Measurements from ENCODE around the gene APOL2. TPM values are rescaled to one million over a fixed set of nuclear protein-coding genes. Genes with fewer than 3 reads are reported as not detected.
"Not testable (repeated sequence)": the region's sequence is repeated elsewhere in the genome, so short reads cannot be mapped to it uniquely, and the experiment has no call there.

APOL2 gene
- total RNA-seq, 1 experiment from 2014 or later = 23.8 TPM

DNA sequence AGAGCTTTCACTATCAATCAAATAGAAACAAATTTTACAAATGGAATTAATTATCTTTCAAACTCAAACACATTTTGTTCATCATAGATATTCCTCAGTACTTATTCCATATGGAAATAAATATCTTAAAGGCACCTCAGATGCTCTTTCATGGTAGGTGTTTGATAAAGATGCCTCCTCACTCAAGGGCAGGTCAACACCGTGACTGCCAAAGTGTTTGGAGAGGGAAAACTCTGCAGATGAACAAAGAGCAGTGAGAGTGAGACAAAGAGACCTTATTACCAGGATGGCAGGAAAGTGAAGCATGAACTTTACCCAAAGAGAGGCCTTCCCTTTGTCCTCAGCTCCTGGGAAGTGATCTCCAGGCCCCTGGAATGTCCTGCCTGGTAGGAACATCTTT lies 11.0 kb downstream of the APOL2 start:
- peaks cover 34% of the 10 kb centered on the region for H3K36me3 ChIP-seq
- not testable (repeated sequence) for DNase-seq (ENCODE audit: low read depth in 1 of 2, low spot score in 2 of 2)

DNA sequence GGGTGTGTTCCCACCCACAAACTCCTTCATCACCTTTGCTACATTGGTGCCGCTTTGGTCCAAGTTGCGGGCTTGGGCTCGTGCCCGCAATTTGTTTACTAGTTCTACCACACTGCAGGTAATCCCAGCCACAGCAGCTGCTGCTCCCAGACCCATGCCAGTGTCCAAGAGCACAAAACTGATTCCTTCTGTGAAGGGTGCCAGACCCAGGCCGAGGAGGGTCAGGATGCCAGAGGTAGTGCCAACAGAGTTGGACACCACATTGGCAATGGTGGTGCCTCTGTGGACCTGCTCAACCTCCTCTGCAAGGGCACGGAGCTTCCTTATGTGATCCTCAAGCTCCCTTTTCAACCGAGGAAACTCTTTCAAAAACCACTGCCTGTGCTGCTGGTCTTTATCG lies 11.5 kb downstream of the APOL2 start:
- Histone ChIP-seq H3K36me3 (peaks cover 30% of the 10 kb centered on the region), H3K4me3 (no peak overlapping the region), H3K27ac (no peak overlapping the region), H3K4me1 (replicated peaks) (no peaks in the 10 kb centered on the region), H3K9me3 (replicated peaks) (no peaks in the 10 kb centered on the region), H3K27me3 (replicated peaks) (no peaks in the 10 kb centered on the region)
- DNase-seq (ENCODE audit: low read depth in 1 of 2, low spot score in 2 of 2) = no peak

More for the DNA sequence above, 11.0 kb downstream of the APOL2 start:
- not testable (repeated sequence) for H3K27me3 ChIP-seq (replicated peaks); H3K4me1 ChIP-seq (replicated peaks); H3K27ac ChIP-seq; H3K9me3 ChIP-seq (replicated peaks); H3K4me3 ChIP-seq

DNA sequence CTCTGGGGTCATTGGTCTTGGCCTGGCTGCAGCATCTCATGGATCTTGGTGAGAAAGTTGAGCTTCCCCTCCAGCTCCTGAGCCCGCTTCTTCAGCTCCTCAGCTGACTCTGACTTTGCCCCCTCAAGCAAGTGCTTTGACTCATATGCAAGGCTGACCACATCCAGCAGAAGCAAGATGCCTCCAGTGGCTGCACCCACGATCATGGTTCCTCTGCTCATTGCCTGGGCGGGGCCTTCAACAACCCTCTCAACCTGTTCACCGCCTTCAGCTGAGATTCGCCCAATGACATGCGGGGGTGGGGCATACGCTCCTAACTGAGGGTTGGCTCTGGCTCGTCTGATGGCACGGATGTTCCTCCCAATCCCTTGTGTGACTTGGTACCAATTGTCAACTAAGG lies 11.9 kb downstream of the APOL2 start:
- no peaks in the 10 kb centered on the region for H3K4me1 ChIP-seq (replicated peaks)
- peak in 1 of 2 experiments; percentile 36 for DNase-seq (ENCODE audit: low read depth in 1 of 2, low spot score in 2 of 2)
- H3K36me3 ChIP-seq = peaks cover 29% of the 10 kb centered on the region
- no peaks in the 10 kb centered on the region for H3K27me3 ChIP-seq (replicated peaks)
- H3K9me3 ChIP-seq (replicated peaks) = no peaks in the 10 kb centered on the region
- no peak overlapping the region for H3K27ac ChIP-seq
- no peak overlapping the region for H3K4me3 ChIP-seq

GRCh38 chr22:36226189-36226588 lies 13.1 kb downstream of the APOL2 start:
- H3K27ac ChIP-seq = no peak overlapping the region
- H3K4me1 ChIP-seq (replicated peaks) = no peaks in the 10 kb centered on the region
- no peak overlapping the region for H3K4me3 ChIP-seq
- H3K9me3 ChIP-seq (replicated peaks) = no peaks in the 10 kb centered on the region
- peaks cover 17% of the 10 kb centered on the region for H3K36me3 ChIP-seq
- DNase-seq (ENCODE audit: low read depth in 1 of 2, low spot score in 2 of 2) = no peak
- no peaks in the 10 kb centered on the region for H3K27me3 ChIP-seq (replicated peaks)

GRCh38 chr22:36225333-36225922 lies 13.9 kb downstream of the APOL2 start:
- peak in 1 of 2 experiments; percentile 22 for DNase-seq (ENCODE audit: low read depth in 1 of 2, low spot score in 2 of 2)
- H3K36me3 ChIP-seq = peaks cover 14% of the 10 kb centered on the region

GRCh38 chr22:36224245-36224644 lies 15.1 kb downstream of the APOL2 start:
- Histone ChIP-seq H3K27me3 (replicated peaks) (no peaks in the 10 kb centered on the region; the same call in 1 of the 2 replicates), H3K27ac (no peak overlapping the region), H3K4me3 (no peak overlapping the region), H3K36me3 (peaks cover 9% of the 10 kb centered on the region), H3K4me1 (replicated peaks) (no peaks in the 10 kb centered on the region), H3K9me3 (replicated peaks) (no peaks in the 10 kb centered on the region)
- peak in 1 of 2 experiments; percentile 23 for DNase-seq (ENCODE audit: low read depth in 1 of 2, low spot score in 2 of 2)

More at GRCh38 chr22:36225333-36225922, 13.9 kb downstream of the APOL2 start:
- Histone ChIP-seq H3K27ac (no peak overlapping the region), H3K27me3 (replicated peaks) (no peaks in the 10 kb centered on the region), H3K4me3 (no peak overlapping the region), H3K4me1 (replicated peaks) (no peaks in the 10 kb centered on the region), H3K9me3 (replicated peaks) (no peaks in the 10 kb centered on the region)

DNA sequence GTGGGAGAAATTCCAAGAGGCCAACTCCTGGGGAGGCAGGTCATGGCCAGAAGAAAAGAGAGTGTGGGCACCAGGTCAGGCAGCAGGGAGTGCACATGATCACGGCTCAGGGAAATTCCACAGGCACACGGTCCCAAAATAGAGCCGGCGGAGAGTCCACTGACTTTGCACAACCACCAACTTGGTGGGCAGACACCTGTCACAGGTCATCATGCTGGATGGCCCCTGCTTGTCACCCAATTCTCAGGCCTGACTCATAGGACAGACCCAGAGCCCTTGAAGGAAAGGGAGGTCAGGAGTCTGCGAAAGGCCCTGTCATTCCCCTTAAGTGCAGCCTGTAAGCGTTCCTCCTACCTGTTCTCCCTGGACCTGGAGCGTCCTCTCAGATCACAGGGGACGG lies 15.8 kb downstream of the APOL2 start:
- Histone ChIP-seq H3K27ac (no peak overlapping the region), H3K36me3 (peaks cover 9% of the 10 kb centered on the region), H3K27me3 (replicated peaks) (peaks cover 5% of the 10 kb centered on the region), H3K9me3 (replicated peaks) (no peaks in the 10 kb centered on the region), H3K4me3 (no peak overlapping the region), H3K4me1 (replicated peaks) (no peaks in the 10 kb centered on the region)
- peak in 1 of 2 experiments; percentile 25 for DNase-seq (ENCODE audit: low read depth in 1 of 2, low spot score in 2 of 2)

DNA sequence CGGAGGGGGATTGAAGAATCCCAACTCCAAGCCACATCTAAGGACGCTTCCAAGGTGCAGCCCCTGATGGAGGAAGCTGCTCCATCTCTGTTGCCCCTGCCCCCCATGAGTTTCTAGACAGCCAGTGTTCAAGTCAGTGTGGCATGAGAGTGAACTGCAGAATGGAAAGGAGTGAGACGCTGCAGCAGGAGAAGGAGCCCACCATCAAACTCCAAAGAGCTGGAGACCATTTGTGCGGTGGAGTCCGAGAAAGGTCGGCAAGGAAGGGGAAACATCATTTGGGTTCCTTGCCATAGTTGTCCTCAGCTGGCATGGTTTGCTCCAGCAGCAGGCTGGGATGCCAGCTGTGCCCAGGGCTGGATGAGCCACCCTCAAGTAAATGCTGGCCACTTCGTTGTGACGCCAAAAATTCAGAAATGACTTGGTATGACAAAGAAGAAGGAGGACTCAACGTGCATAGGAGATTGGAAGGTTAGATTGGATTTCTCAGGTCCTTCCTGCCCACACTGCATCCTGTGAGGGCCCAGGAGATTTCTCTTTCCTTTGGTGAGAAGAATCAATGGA lies 16.4 kb downstream of the APOL2 start:
- peak in 1 of 2 experiments; percentile 24 for DNase-seq (ENCODE audit: low read depth in 1 of 2, low spot score in 2 of 2)
- no peak overlapping the region for H3K27ac ChIP-seq
- peaks cover 7% of the 10 kb centered on the region for H3K27me3 ChIP-seq (replicated peaks)

DNA sequence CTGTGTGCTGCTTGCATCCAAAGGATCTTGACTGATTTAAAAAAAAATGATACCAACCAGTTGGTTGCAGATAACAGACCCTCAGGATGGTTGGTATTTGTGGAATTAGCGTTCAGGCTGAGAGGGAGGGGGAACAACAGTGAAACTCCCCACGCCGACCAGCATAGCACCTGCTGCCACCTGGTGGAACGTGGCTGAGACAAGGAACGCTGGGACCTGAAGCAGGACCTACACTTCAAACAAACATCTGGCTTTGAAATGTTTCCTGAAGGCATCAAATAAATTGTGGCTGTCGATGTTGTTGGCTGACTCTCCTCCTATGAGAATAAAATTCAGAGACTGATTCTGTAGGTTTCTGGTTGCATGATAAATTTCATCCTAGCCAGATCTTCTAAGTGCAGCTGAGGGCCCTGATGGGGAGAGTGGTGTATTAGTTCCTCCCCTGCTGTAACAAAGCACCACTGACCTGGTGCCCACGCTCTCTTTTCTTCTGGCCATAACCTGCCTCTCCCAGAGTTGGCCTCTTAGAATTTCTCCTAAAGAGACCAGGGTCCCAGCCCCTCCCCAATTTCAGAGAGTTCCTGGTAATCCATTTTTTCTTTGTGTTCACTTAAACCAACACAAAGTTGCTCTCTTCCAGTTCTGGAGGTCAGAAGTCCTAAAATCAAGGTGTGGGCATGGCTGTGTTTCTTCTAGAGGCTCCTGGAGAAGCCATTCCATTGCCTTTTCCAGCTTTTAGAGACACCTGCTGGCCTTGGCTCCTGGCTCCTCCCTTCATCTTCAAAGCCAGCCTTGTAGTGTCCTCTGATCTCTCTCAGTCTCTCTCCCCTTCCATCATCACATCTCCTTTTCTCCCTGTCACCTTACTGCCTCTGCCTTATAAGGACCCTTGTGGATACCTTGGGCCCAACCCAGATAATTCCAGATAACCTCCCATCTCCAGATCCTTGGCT lies 17.3 kb downstream of the APOL2 start:
- DNase-seq (ENCODE audit: low read depth in 1 of 2, low spot score in 2 of 2) = peak in 1 of 2 experiments; percentile 16
- Histone ChIP-seq H3K36me3 (no peaks in the 10 kb centered on the region), H3K4me1 (replicated peaks) (no peaks in the 10 kb centered on the region), H3K9me3 (replicated peaks) (no peaks in the 10 kb centered on the region), H3K27me3 (replicated peaks) (peaks cover 7% of the 10 kb centered on the region), H3K27ac (no peak overlapping the region), H3K4me3 (no peak overlapping the region)

More for the DNA sequence above, 16.4 kb downstream of the APOL2 start:
- Histone ChIP-seq H3K4me3 (no peak overlapping the region), H3K9me3 (replicated peaks) (no peaks in the 10 kb centered on the region), H3K36me3 (peaks cover 7% of the 10 kb centered on the region), H3K4me1 (replicated peaks) (no peaks in the 10 kb centered on the region)

- H3K27me3 ChIP-seq (replicated peaks) = peaks cover 7% of the 10 kb centered on the region
- DNase-seq (ENCODE audit: low read depth in 1 of 2, low spot score in 2 of 2) = peak in 1 of 2 experiments; percentile 4
- H3K4me3 ChIP-seq = no peak overlapping the region
Measured at GRCh38 chr22:36220451-36220921, 18.8 kb downstream of the APOL2 start.

DNA sequence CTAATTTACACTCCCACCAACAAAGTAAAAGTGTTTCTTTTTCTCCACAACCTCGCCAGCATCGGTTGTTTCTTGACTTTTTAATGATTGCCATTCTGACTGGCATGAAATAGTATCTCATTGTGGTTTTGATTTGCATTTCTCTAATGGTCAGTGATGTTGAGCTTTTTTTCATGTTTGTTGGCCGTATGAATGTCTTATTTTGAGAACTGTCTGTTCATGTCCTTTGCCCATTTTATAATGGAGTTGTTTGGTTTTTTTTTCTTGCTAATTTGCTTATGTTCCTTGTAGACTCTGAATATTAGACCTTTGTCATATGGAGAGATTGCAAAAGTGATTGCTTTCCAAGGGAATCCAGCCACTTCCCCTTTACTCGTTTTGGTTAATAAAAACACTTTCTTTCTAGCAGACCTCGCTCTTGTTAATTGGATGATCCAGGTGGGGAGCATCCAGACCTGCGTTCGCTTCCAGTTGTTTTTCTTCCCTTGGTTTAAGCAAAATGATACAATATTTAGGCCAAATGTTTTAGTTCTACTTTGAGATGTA lies 20.6 kb downstream of the APOL2 start:
- no peaks in the 10 kb centered on the region for H3K9me3 ChIP-seq (replicated peaks)
- no peak for DNase-seq (ENCODE audit: low read depth in 1 of 2, low spot score in 2 of 2)
- no peak overlapping the region for H3K27ac ChIP-seq
- H3K4me1 ChIP-seq (replicated peaks) = no peaks in the 10 kb centered on the region
- no peak overlapping the region for H3K4me3 ChIP-seq
- H3K27me3 ChIP-seq (replicated peaks) = peaks cover 7% of the 10 kb centered on the region
- H3K36me3 ChIP-seq = no peaks in the 10 kb centered on the region

More at GRCh38 chr22:36220451-36220921, 18.8 kb downstream of the APOL2 start:
- no peaks in the 10 kb centered on the region for H3K4me1 ChIP-seq (replicated peaks)
- H3K9me3 ChIP-seq (replicated peaks) = no peaks in the 10 kb centered on the region
- H3K36me3 ChIP-seq = no peaks in the 10 kb centered on the region
- no peak overlapping the region for H3K27ac ChIP-seq

- Histone ChIP-seq H3K4me3 (no peak overlapping the region), H3K4me1 (replicated peaks) (no peaks in the 10 kb centered on the region), H3K36me3 (no peaks in the 10 kb centered on the region), H3K27me3 (replicated peaks) (peaks cover 7% of the 10 kb centered on the region), H3K27ac (no peak overlapping the region), H3K9me3 (replicated peaks) (no peaks in the 10 kb centered on the region)
- DNase-seq (ENCODE audit: low read depth in 1 of 2, low spot score in 2 of 2) = no peak
Measured at GRCh38 chr22:36215981-36216380, 23.3 kb downstream of the APOL2 start.

DNA sequence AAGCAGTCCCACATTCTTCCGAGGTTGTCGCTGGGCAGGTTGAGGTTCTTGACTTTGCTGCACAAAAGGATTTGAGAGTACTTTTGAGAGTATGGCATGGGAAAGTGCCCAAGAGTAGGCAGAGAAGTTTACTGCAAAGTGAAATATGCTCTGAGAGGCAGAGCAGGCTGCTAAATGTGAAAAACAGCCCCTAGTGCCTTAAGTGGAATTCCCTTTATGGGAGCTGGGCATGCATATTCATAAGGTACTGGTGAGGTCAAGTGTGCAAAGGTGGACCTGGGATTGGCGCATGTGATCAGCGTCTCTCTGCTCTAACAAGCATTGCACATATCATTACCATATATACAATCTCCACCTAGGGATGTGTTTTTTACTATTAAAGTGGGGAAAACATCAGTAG lies 25.7 kb downstream of the APOL2 start:
- Histone ChIP-seq H3K4me3 (no peak overlapping the region), H3K27ac (no peak overlapping the region), H3K4me1 (replicated peaks) (no peaks in the 10 kb centered on the region), H3K9me3 (replicated peaks) (no peaks in the 10 kb centered on the region), H3K27me3 (replicated peaks) (peaks cover 3% of the 10 kb centered on the region; the same call in 1 of the 2 replicates), H3K36me3 (no peaks in the 10 kb centered on the region)
- no peak for DNase-seq (ENCODE audit: low read depth in 1 of 2, low spot score in 2 of 2)

Measured in SJSA1 (cell line).